ENCODE measurements around the gene ADORA1.

GRCh38 chr1:203091199-203091477 lies 36.4 kb upstream of the ADORA1 start:
- no peak for TF ChIP-seq CTCF (IDR thresholded peaks at IDR 0.05)
- TF ChIP-seq POLR2A (IDR thresholded peaks at IDR 0.05): no peak

Data from esophagus squamous epithelium (tissue), 4 donors.